Suprapubic skin (tissue), 4 donors: ENCODE data around the gene FOXJ3. TPM values are rescaled to one million over a fixed set of nuclear protein-coding genes. Genes with fewer than 3 reads are reported as not detected.

Source experiments
- DNase-seq, 2 donors: peaks; one replicate each; pipeline ENCODE4 v3.0.0-alpha.2; 2019; ENCODE audit warnings: low spot score in 2 of 2
- H3K27ac ChIP-seq: fragments of 200-600 bp; sonication (generic); one replicate; pipeline ENCODE4 v1.5.1; 2019
- H3K27me3 ChIP-seq: fragments of 200-600 bp; sonication (generic); one replicate; pipeline ENCODE4 v1.5.1; 2019
- H3K36me3 ChIP-seq: fragments of 200-600 bp; sonication (generic); one replicate; pipeline ENCODE4 v1.5.1; 2019
- H3K4me1 ChIP-seq: fragments of 200-600 bp; sonication (generic); one replicate; pipeline ENCODE4 v1.5.1; 2019
- H3K4me3 ChIP-seq: fragments of 200-600 bp; sonication (generic); one replicate; pipeline ENCODE4 v1.5.1; 2019; ENCODE audit warnings: mild to moderate bottlenecking
- H3K9me3 ChIP-seq: fragments of 200-600 bp; sonication (generic); one replicate; pipeline ENCODE4 v1.5.1; 2019
- EP300 ChIP-seq: sonication (generic); formaldehyde crosslinking; IDR thresholded peaks from one replicate; pipeline ENCODE4 v1.6.1; 2017; ENCODE audit warnings: antibody characterized with exemption
- POLR2A ChIP-seq, 2 donors: fragments of 450-650 bp; IDR thresholded peaks; one replicate each; pipeline ENCODE4 v1.6.1; 2017; ENCODE audit warnings: antibody characterized with exemption in 2 of 2, mild to moderate bottlenecking in 2 of 2, moderate library complexity in 2 of 2
- POLR2AphosphoS5 ChIP-seq, 3 donors: sonication (generic); formaldehyde crosslinking; IDR thresholded peaks; one replicate each; pipeline ENCODE4 v1.6.1; 2017; ENCODE audit warnings: antibody characterized with exemption in 3 of 3
- WGBS: methylation state at CpG from one replicate; pipeline ENCODE4 v1.1.5; 2018; 5-methylcytosine and 5-hydroxymethylcytosine counted together
- total RNA-seq, 4 donors: library from RNA; depleted of rRNA; stranded (reverse); fragments of >200 nt; gene quantifications; one replicate each; pipeline ENCODE4 v1.1.0, GENCODE V29; 2016
- TF ChIP-seq, protein P1 (sequence below), 2 donors: fragments of 200-600 bp in 1 of 2; fragments of 450-650 bp in 1 of 2; sonication (generic) in 1 of 2; IDR thresholded peaks; one replicate each; pipeline ENCODE4 v1.5.1; 2016 to 2019; ENCODE audit warnings: antibody characterized with exemption in 2 of 2, mild to moderate bottlenecking in 1 of 2, moderate library complexity in 1 of 2

The FOXJ3 gene
- total RNA-seq, 4 donors from 2014 or later: 37.0 to 71.0 (median 41.1) TPM

- H3K27me3 ChIP-seq: peaks cover 2% of the 10 kb centered on the region
- H3K4me1 ChIP-seq: no peaks in the 10 kb centered on the region
- H3K9me3 ChIP-seq: no peaks in the 10 kb centered on the region
- no peaks in the 10 kb centered on the region for H3K36me3 ChIP-seq
- no peak overlapping the region for H3K4me3 ChIP-seq
- whole genome bisulfite sequencing: 95% methylated on average over 2 of the region's 2 CpGs
- no peak for TF ChIP-seq POLR2AphosphoS5 (IDR thresholded peaks at IDR 0.05)
- TF ChIP-seq POLR2A (IDR thresholded peaks at IDR 0.05): no peak
- TF ChIP-seq, protein P1, sequence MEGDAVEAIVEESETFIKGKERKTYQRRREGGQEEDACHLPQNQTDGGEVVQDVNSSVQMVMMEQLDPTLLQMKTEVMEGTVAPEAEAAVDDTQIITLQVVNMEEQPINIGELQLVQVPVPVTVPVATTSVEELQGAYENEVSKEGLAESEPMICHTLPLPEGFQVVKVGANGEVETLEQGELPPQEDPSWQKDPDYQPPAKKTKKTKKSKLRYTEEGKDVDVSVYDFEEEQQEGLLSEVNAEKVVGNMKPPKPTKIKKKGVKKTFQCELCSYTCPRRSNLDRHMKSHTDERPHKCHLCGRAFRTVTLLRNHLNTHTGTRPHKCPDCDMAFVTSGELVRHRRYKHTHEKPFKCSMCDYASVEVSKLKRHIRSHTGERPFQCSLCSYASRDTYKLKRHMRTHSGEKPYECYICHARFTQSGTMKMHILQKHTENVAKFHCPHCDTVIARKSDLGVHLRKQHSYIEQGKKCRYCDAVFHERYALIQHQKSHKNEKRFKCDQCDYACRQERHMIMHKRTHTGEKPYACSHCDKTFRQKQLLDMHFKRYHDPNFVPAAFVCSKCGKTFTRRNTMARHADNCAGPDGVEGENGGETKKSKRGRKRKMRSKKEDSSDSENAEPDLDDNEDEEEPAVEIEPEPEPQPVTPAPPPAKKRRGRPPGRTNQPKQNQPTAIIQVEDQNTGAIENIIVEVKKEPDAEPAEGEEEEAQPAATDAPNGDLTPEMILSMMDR (IDR thresholded peaks at IDR 0.05): no peak
- TF ChIP-seq EP300: no peak
- H3K27ac ChIP-seq: no peak overlapping the region
- DNase-seq: no peak
Observed at GRCh38 chr1:42364542-42364941, 29.5 kb upstream of the FOXJ3 start.

GRCh38 chr1:42364089-42364488, 29.1 kb upstream of the FOXJ3 start:
- TF ChIP-seq EP300: no peak
- no peak for TF ChIP-seq POLR2A (IDR thresholded peaks at IDR 0.05)
- TF ChIP-seq, protein P1 (IDR thresholded peaks at IDR 0.05): no peak
- no peak for TF ChIP-seq POLR2AphosphoS5 (IDR thresholded peaks at IDR 0.05)
- no peak overlapping the region for H3K4me3 ChIP-seq
- H3K36me3 ChIP-seq: no peaks in the 10 kb centered on the region
- WGBS: 87% methylated on average over 6 of the region's 6 CpGs
- peaks cover 2% of the 10 kb centered on the region for H3K27me3 ChIP-seq
- H3K27ac ChIP-seq: no peak overlapping the region
- no peaks in the 10 kb centered on the region for H3K9me3 ChIP-seq
- no peaks in the 10 kb centered on the region for H3K4me1 ChIP-seq
- DNase-seq: no peak

DNA sequence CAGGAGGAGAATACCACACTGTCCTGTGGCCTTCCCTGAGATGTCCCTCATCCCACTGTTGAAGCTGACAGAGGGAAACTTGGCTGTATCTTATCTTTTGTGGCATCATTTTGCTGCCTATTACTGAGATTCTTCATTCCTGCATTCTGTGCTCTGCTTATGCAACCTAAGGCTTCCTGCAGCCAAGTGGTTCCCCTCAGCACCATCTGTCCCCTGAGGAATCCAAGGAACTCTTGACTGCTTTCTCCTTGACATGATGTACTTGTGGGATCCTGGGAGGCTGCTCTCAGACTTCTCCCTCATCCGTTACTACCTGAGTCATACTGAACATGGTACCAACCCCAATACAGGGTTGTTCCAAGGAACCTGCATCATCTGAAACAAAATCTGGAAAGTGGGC, 24.4 kb upstream of the FOXJ3 start:
- Histone ChIP-seq H3K27me3 (peaks cover 2% of the 10 kb centered on the region), H3K27ac (no peak overlapping the region), H3K36me3 (no peaks in the 10 kb centered on the region), H3K4me1 (no peaks in the 10 kb centered on the region), H3K9me3 (no peaks in the 10 kb centered on the region), H3K4me3 (no peak overlapping the region)
- TF ChIP-seq POLR2AphosphoS5 (IDR thresholded peaks at IDR 0.05): no peak
- TF ChIP-seq EP300: no peak
- TF ChIP-seq, protein P1 (IDR thresholded peaks at IDR 0.05): no peak
- no peak for TF ChIP-seq POLR2A (IDR thresholded peaks at IDR 0.05)
- no peak for DNase-seq
- WGBS: 78% methylated on average over 1 of the region's 1 CpG

DNA sequence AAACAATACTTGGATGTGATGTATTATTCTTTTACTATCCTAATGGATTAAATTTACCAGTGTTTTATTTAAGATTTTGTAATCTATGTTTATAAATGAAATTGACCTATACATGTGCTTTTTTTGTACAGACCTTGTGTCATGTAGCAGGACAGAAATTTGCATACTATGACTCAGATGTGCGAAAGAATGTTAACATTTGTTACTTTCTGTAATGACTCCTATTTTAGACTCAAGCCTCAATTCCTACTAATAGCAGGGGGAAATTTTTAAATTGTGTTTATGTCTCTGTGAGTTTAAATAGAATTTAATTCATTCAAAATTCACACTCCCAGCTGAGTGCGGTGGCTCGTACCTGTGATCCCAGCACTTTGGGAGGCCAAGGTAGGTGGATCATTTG, 23.8 kb upstream of the FOXJ3 start:
- no peak for DNase-seq
- H3K9me3 ChIP-seq: no peaks in the 10 kb centered on the region
- H3K36me3 ChIP-seq: no peaks in the 10 kb centered on the region
- TF ChIP-seq POLR2AphosphoS5 (IDR thresholded peaks at IDR 0.05) (no peak), EP300 (no peak), POLR2A (IDR thresholded peaks at IDR 0.05) (no peak)
- TF ChIP-seq, protein P1 (IDR thresholded peaks at IDR 0.05): no peak
- 84% methylated on average over 3 of the region's 3 CpGs for WGBS
- H3K4me1 ChIP-seq: no peaks in the 10 kb centered on the region
- peaks cover 5% of the 10 kb centered on the region for H3K27me3 ChIP-seq
- H3K4me3 ChIP-seq: no peak overlapping the region
- H3K27ac ChIP-seq: no peak overlapping the region

GRCh38 chr1:42350086-42350485, 15.1 kb upstream of the FOXJ3 start:
- peaks cover 11% of the 10 kb centered on the region for H3K27me3 ChIP-seq
- DNase-seq: no peak
- TF ChIP-seq POLR2A (IDR thresholded peaks at IDR 0.05): no peak
- TF ChIP-seq, protein P1 (IDR thresholded peaks at IDR 0.05): no peak
- no peak for TF ChIP-seq EP300
- no peak for TF ChIP-seq POLR2AphosphoS5 (IDR thresholded peaks at IDR 0.05)

More at GRCh38 chr1:42350086-42350485, 15.1 kb upstream of the FOXJ3 start:
- H3K36me3 ChIP-seq: no peaks in the 10 kb centered on the region
- H3K9me3 ChIP-seq: no peaks in the 10 kb centered on the region
- H3K27ac ChIP-seq: no peak overlapping the region
- H3K4me1 ChIP-seq: no peaks in the 10 kb centered on the region
- 6% methylated on average over 1 of the region's 1 CpG for WGBS
- no peak overlapping the region for H3K4me3 ChIP-seq
